ENCODE results near the gene HCFC1R1.

Gene HCFC1R1

DNA sequence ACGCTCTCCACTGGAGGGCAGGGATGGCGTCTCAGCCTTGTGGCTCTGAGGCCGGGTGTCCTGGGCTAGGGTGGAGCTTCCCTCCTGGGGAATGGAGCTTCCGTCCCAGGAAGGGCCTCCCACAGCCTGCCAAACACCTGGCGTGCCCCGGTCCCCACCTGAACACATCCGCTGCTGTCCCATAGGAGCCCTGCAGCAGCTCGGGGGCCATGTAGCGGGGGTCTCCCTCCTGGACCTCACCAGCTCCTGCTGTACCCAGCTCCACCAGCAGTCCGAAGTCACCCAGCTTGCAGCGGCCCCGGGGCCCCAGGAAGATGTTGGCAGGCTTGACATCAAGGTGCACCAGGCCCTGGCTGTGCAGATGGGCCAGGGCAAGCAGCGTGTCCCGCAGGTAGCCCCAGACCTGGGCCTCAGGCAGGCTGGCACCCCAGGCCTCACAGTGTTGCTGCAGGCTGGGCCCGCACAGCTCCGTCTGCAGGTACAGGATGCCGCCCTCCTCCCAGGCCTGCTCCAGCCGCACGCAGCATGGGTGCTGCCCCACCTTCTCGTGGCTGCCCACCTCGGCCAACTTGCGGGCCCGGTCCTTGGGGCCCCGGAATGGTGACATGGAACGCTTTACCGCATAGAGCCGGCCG, 48.5 kb downstream of the HCFC1R1 start:
- no peak for DNase-seq (ENCODE audit: low spot score)

- DNase-seq (ENCODE audit: low spot score): no peak
These were observed 49.3 kb downstream of the HCFC1R1 start for GRCh38 chr16:2974319-2975056.

GRCh38 chr16:2973605-2974318, 50.0 kb downstream of the HCFC1R1 start:
- DNase-seq (ENCODE audit: low spot score): no peak

- DNase-seq (ENCODE audit: low spot score): no peak
These were observed 50.6 kb downstream of the HCFC1R1 start for GRCh38 chr16:2973093-2973492.

Measured in hepatic stellate cell (primary cell).